ENCODE measurements around the gene UPK3A. TPM values are rescaled to one million over a fixed set of nuclear protein-coding genes. Genes with fewer than 3 reads are reported as not detected.

UPK3A gene
- total RNA-seq, 1 donor from 2014 or later = not detected

DNA sequence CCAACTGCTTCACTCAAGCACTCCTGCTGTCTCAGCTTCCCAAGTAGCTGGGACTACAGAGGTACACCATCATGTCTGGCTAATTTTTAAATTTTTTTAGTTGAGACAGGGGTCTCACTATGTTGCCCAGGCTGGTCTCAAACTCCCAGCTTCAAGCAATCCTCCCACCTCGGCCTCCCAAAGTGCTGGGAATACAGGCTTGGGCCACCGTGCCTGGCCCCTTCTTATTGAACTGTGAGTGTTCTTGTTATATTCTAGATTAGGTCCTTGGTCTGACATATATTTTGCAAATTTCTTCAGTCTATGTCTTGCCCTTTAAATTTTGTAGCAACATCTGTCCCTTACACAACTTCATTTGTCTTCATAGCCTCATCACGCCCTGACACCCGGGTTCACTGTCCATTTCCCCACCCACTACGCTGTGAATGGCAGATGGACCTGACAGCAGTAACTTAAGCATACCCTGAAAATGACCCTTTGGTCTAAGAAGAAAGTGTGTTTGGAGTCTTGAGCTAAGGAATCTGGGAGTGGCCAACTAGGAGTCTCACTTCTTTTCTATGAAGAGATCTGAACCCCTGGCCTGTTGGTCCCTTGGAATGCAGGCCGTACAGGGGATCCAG lies 20.8 kb downstream of the UPK3A start:
- Mint-ChIP-seq H3K27ac (ENCODE audit: unreplicated experiment) (no peak overlapping the region), H3K27me3 (ENCODE audit: unreplicated experiment) (peaks cover 6% of the 10 kb centered on the region), H3K36me3 (ENCODE audit: low read depth, unreplicated experiment) (peaks cover 3% of the 10 kb centered on the region), H3K4me1 (ENCODE audit: unreplicated experiment) (peaks cover 9% of the 10 kb centered on the region), H3K9me3 (ENCODE audit: unreplicated experiment) (no peaks in the 10 kb centered on the region), H3K4me3 (ENCODE audit: unreplicated experiment) (no peak overlapping the region)
- TF ChIP-seq, protein P1, sequence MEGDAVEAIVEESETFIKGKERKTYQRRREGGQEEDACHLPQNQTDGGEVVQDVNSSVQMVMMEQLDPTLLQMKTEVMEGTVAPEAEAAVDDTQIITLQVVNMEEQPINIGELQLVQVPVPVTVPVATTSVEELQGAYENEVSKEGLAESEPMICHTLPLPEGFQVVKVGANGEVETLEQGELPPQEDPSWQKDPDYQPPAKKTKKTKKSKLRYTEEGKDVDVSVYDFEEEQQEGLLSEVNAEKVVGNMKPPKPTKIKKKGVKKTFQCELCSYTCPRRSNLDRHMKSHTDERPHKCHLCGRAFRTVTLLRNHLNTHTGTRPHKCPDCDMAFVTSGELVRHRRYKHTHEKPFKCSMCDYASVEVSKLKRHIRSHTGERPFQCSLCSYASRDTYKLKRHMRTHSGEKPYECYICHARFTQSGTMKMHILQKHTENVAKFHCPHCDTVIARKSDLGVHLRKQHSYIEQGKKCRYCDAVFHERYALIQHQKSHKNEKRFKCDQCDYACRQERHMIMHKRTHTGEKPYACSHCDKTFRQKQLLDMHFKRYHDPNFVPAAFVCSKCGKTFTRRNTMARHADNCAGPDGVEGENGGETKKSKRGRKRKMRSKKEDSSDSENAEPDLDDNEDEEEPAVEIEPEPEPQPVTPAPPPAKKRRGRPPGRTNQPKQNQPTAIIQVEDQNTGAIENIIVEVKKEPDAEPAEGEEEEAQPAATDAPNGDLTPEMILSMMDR (IDR thresholded peaks at IDR 0.05; ENCODE audit: unreplicated experiment) = no peak
- DNase-seq (ENCODE audit: low spot score) = no peak

DNA sequence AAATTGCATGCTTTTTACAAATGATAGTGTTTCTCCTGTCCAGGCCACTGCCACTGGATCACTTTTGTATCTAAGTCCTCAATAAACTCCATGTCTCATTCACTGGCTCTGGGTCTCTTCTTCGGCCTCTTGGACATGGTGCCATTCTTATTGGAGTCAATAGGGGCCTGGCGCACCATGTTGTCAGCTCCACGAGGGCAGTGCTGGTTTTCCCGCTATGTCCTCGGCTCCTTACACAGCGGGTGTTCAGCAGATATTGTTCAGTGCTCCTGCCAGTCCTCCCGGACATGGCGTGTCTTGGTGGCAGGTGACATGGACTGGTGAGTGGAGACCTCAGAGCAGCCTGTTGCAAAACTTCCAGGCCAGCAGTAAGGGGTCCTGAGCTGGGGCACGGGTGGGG lies 21.4 kb downstream of the UPK3A start:
- Mint-ChIP-seq H3K36me3 (ENCODE audit: low read depth, unreplicated experiment) (peaks cover 3% of the 10 kb centered on the region), H3K9me3 (ENCODE audit: unreplicated experiment) (no peaks in the 10 kb centered on the region), H3K4me1 (ENCODE audit: unreplicated experiment) (peaks cover 15% of the 10 kb centered on the region), H3K4me3 (ENCODE audit: unreplicated experiment) (no peak overlapping the region), H3K27ac (ENCODE audit: unreplicated experiment) (no peak overlapping the region), H3K27me3 (ENCODE audit: unreplicated experiment) (peaks cover 8% of the 10 kb centered on the region)
- DNase-seq (ENCODE audit: low spot score) = no peak
- TF ChIP-seq, protein P1 (IDR thresholded peaks at IDR 0.05; ENCODE audit: unreplicated experiment) = no peak

DNA sequence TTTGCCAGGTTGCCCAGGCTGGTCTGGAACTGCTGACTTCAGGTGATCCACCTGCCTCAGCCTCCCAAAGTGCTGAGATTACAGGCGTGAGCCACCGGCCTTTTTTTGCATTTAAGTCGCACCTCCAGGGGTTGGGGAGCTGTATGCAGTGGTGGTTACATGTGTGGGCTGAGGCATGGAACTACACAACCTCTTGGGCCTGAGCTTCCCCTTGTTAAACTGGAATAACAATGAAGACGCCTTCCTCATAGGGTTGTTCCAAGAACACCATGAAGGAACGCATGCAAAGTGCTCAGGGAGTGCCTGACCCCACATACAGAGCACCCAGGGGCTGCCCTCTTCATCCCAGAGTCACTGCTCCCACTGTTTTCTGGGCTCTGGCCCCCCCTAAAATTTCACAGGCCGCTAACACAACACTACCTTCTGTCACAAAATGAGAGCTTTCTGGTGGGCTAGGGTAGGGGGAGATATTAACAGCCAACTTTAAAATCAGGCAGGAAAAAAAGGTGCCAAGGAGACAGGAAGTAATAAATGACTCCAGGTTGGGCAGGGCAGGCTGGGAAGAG lies 23.7 kb downstream of the UPK3A start:
- H3K4me1 Mint-ChIP-seq (ENCODE audit: unreplicated experiment) = peaks cover 28% of the 10 kb centered on the region
- no peaks in the 10 kb centered on the region for H3K9me3 Mint-ChIP-seq (ENCODE audit: unreplicated experiment)
- H3K27ac Mint-ChIP-seq (ENCODE audit: unreplicated experiment) = peak overlapping the region; percentile 89
- H3K36me3 Mint-ChIP-seq (ENCODE audit: low read depth, unreplicated experiment) = peaks cover 3% of the 10 kb centered on the region
- H3K27me3 Mint-ChIP-seq (ENCODE audit: unreplicated experiment) = peaks cover 12% of the 10 kb centered on the region
- TF ChIP-seq, protein P1 (IDR thresholded peaks at IDR 0.05; ENCODE audit: unreplicated experiment) = no peak
- no peak for DNase-seq (ENCODE audit: low spot score)
- peak overlapping the region; percentile 85 for H3K4me3 Mint-ChIP-seq (ENCODE audit: unreplicated experiment)

DNA sequence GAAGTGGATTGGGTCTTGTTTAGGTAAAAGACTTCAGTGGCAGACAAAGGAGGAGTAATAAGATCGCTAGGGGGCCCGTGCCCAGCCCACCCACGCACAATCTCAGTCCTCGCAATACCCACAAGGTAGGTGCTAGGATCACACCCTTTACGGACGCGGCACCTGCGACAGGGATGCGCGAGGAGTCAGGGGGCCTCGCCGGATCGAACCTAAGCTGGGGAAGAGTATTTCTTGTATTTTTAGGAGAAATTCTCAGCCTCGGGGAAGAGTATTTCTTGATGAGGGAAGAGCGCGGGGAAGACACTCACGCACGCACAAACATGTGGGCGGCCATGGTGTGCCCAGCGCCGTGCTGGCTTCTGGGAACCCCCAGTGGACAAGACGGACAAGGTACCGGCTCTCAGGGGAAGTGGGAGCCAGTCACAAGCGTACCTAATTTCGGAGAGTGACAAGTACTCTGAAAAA lies 24.2 kb downstream of the UPK3A start:
- peaks cover 12% of the 10 kb centered on the region for H3K27me3 Mint-ChIP-seq (ENCODE audit: unreplicated experiment)
- H3K4me3 Mint-ChIP-seq (ENCODE audit: unreplicated experiment) = peak overlapping the region; percentile 85
- DNase-seq (ENCODE audit: low spot score) = no peak
- H3K9me3 Mint-ChIP-seq (ENCODE audit: unreplicated experiment) = no peaks in the 10 kb centered on the region
- TF ChIP-seq, protein P1 (IDR thresholded peaks at IDR 0.05; ENCODE audit: unreplicated experiment) = no peak
- peaks cover 3% of the 10 kb centered on the region for H3K36me3 Mint-ChIP-seq (ENCODE audit: low read depth, unreplicated experiment)
- peaks cover 32% of the 10 kb centered on the region for H3K4me1 Mint-ChIP-seq (ENCODE audit: unreplicated experiment)
- peak overlapping the region; percentile 89 for H3K27ac Mint-ChIP-seq (ENCODE audit: unreplicated experiment)
